D341Med (cell line): ENCODE results near the gene RAB10.
A peak's percentile ranks its signal among the peaks of the same experiment; 100 is the strongest.
"Not testable (repeated sequence)": the region's sequence is repeated elsewhere in the genome, so short reads cannot be mapped to it uniquely, and the experiment has no call there.

Source experiments
- DNase-seq: peaks from one replicate; pipeline ENCODE4 v3.0.0; 2012; ENCODE audit warnings: low spot score

Gene RAB10

GRCh38 chr2:26016012-26016705 is 17.7 kb upstream of the RAB10 start:
- DNase-seq: no peak

DNA sequence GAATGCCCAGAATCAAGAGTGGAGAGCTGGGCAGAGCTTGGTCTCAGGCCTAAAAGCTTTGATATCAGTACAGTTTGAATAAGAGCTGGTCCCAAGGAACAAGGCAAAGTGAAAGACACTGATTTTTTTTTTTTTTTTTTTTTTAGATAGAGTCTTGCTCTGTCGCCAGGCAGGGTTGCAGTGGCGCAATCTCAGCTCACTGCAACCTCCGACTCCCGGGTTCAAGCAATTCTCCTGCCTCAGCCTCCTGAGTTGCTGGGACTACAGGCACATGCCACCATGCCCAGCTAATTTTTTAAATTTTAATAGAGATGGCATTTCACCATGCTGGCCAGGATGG is 17.2 kb upstream of the RAB10 start:
- DNase-seq: not testable (repeated sequence)

- DNase-seq: no peak
Measured at GRCh38 chr2:26017464-26018183, 16.3 kb upstream of the RAB10 start.

DNA sequence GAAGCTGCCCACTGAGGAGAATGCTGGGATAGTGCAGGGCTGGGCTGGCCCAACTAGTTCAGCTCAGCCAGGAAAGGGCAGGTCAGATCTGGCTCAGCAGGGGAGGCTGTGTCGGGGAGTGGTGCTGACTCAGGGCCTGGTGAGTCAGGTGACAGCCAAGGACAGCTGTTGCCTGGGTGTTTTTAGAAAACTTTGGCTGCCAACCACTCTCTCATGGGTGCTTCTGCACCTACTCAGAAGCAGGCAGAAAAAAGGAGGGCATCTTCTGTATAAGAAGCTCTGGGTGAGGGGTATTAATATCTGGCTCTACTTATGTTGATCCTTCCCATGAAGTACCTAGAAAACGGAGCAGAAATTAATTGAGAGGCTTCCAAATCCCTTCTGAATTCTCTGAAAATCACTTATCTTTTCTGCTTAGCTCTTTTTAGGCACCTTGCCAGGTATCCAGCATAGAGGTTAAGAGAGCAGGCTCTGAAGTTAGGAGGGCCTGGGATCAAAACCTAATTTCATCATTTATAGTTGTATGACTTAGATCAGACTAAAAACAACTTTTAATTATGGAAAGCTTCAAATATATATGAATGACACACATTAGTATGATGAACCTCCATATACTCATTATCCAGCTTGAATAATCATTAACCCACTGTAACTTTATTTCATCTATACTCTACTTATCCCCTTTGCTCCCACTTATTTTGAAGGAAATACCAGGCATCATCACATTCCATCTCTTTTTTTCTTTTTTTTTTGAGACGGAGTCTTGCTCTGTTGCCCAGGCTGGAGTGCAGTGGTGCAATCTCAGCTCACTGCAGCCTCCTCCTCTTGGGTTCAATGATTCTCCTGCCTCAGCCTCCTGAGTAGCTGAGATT is 15.5 kb upstream of the RAB10 start:
- DNase-seq: peak; percentile 62

- DNase-seq: no peak
Measured at GRCh38 chr2:26020231-26020640, 13.6 kb upstream of the RAB10 start.

DNA sequence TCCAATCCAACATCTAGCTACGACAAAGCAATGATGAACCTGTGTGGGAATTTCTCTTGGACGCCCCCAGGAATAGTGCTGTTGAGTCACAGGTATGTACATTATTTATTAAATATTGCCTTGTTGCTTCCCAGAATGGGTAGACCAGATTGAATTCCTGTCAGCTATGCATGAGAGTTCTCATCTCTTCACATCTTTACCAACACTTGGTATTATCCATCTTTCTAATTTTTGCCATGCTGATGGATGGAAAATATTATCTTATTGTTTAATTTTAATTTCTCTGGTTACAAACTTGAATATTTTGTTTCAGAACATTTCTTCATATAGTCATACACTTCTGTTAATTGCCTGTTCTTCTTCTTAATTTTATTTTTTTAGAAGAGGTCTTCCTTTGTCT is 9.6 kb upstream of the RAB10 start:
- DNase-seq: no peak

DNA sequence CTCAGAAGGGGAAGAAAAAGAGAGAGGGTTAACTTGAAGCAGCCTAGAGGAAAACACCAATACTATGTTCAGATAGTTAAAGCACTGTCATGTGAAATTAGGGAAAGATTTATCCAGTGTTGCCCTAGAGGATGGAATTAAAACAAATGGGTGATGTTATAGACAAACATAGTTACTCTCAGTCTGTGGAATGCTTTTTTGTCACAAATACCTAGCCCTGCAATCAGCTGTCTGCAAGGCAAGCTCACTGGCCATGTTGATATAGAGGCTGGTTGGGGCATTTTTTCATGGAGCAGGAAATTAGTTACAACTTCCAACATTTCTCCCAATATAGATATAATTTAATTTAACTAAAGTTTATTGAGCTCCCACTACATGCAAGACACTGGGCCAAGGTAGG is 8.4 kb upstream of the RAB10 start:
- no peak for DNase-seq

GRCh38 chr2:26028083-26028482 is 5.8 kb upstream of the RAB10 start:
- not testable (repeated sequence) for DNase-seq

DNA sequence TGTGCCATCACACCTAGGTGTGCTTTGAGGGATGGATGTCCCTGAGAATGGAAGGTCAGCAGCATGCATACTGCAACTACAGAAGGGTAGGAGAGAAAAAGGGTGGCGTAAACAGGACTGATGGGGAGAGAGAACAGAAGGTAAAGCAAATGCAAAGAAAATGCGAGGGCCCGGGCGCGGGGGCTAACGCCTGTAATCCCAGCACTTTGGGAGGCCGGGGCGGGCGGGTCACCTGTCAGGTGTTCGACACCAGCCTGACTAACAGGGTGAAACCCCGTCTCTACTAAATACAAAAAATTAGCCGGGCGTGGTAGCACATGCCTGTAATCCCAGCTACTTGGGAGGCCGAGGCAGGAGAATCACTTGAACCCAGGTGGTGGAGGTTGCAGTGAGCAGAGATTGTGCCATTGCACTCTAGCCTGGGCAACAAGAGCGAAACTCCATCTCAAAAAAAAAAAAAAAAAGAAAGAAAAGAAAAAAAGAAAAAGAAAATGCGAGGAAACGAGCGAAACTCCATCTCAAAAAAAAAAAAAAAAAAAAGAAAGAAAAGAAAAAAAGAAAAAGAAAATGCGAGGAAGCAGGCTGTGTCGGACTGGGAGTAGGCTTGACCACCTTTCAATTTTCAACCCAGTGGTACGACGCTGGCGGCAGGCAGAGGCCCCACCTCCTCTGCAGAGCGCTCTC is 1.2 kb upstream of the RAB10 start:
- DNase-seq: peak; percentile 63

DNA sequence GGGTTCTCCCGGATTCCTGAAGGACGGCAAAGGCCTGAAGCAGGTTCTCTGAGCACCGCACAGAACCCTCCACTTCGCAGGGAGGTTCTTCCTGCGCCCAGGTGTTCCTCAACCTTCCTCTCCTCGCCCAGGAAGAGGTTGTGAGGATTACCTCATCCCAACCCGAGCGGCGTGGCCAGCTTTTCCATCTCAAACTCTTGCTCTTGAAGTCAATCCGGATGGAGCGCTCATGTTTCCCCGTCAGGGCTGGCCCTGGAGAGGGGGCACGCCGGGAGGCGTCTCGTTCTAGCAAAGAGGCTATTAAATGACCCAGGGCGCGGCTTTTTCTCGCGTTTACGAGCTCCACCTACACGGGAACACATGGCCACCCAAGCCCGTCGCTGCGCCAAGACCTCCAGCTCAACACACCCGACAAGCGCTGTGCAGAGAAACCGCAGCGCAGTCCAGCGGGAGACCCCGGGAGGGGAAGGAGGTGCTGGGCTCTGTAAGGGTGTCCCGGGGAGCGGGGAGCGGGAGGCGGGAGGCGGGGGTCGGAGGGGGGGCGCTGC is 540 bp upstream of the RAB10 start:
- DNase-seq: no peak

GRCh38 chr2:26034637-26034992 is 731 bp downstream of the RAB10 start:
- no peak for DNase-seq

GRCh38 chr2:26035090-26035743 is 1.3 kb downstream of the RAB10 start:
- DNase-seq: no peak

DNA sequence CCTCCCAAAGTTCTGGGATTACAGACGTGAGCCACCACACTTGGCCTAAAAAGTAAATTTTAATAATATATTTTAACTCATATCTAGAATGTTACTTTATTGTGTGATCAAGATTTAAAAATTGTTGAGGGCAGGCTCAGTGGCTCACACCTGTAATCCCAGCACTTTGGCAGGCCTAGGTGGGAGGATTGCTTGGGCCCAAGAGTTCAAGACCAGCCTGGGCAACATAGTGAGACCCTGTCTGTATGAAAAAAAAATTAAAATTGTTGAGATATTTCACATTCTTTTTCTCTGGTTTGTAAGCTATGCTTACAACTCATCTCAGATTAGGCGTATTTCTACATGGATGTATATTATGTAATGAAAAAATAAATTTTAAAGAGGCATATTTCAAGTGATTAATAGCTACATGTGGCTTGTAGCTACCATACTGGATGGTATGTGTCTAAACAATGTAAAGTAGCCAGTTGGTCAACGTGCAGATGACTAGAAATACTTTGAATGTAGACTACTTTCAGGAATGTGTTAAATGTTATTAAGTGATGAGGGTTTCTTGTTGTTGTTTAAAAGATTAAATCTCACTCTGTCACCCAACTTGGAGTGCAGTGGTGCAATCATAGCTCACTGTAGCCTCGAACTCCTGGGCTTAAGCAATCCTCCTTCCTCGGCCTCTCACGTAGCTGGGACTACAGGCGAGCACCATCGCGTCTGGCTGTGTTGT is 5.9 kb downstream of the RAB10 start:
- no peak for DNase-seq

DNA sequence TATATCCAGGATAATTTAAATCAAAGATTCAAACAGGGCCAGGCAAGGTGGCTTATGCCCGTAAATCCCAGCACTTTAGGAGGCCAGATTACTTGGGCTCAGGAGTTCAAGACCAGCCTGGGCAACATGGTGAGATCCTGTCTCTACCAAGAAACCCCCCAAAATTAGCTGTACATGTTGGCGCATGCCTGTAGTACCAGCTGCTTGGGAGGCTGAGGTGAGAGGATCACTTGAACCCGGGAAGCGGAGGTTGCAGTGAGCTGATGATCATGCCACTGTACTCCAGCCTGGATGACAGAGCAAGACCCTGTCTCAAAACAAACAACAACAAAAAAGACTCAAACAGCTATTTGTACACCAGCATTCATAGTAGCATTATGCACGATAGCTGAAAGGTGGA is 9.2 kb downstream of the RAB10 start:
- DNase-seq: no peak

DNA sequence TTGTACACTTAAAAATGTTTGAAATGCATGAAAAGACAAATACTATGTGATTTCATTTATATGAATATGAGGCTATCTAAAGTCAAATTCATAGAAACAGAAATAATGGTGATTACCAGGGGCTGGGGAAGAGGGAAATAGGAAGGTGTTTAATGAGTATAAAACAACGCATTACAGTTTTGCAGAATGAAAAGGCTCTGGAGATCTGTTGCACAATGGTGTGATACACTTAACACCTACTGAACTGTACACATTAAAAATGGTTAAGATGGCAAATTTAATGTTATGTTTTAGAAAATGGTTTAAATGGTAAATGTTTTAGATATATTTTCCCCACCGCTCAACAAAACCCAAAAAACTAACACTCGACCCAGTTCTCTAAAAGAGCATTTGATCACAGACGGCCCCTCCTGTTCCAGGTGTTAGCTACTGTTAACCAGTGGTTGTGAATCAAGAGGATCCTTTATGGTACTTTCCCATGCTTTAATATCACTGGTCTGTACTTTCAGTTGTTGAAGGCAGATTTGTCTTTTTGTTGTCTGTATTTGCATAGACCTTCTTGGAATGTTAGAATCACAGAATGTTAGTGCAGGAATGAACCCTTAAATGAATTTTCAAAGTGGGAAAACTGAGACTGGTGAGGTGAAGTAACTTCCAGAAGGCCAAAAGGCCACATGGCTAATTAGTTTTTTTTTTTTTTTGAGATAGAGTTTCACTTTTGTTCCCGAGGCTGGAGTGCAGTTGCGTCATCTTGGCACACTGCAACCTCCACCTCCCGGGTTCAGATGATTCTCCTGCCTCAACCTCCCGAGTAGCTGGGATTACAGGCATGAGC is 10.2 kb downstream of the RAB10 start:
- no peak for DNase-seq

- DNase-seq: no peak
Measured at GRCh38 chr2:26048791-26049190, 14.9 kb downstream of the RAB10 start.

DNA sequence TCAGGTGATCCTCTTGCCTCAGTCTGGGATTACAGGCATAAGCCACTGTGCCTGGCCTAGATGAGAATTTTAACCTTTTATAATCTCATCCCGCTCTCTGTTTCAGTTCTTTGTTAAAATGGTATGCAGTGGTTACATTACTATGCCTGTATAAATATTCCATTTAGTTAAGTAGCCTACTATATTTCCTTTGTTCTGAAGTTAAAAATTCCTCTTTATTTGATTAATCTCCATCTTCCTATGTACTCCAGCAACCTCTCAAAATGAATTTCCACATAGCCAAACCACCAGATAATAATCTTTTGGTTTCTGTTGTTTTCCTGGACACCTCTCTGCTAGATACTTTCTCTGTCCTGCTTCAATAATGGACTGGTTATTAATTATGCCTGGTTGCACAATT is 15.8 kb downstream of the RAB10 start:
- no peak for DNase-seq

GRCh38 chr2:26052740-26053139 is 18.9 kb downstream of the RAB10 start:
- no peak for DNase-seq

GRCh38 chr2:26054598-26055348 is 20.9 kb downstream of the RAB10 start:
- no peak for DNase-seq
